SKM-1 (cell line): ENCODE measurements around the gene NRXN2.

Source experiments
- DNase-seq: peaks from one replicate; lab custom pipeline; 2025; ENCODE audit not compliant: unreplicated experiment; lab: John Stamatoyannopoulos, UW

Gene NRXN2

DNA sequence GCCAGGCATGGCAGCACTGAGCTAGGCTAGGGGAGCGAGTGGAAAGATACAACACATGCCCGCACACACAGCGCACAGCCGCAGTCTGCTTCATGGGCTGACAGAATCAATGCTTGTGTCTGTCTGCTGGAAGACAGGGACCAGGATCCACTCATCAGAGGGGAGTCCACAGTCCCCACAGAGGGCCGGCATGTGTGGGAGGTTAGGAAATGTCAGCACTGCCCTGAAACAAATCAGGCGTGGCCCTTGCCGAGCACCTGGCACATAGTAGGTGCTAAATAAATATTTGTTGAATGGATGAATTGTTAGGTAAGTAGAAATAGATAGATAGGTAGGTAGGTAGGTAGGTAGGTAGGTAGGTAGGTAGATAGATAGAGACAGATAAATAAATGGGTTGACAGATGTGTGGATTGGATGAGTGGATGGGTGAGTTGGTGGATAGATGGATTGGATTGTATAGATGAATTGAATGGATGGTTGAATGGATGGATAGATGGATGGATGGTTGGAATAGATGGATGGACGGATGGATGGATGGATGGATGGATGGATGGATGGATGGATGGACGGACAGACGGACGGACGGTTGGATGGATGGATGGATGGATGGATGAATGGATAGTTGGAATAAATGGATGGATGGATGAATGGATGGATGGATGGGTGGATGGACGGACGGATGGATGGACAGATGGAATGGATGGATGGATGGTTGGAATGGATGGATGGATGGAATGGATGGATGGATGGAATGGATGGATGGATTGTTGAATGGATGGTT lies 128.6 kb downstream of the NRXN2 start:
- no peak for DNase-seq

DNA sequence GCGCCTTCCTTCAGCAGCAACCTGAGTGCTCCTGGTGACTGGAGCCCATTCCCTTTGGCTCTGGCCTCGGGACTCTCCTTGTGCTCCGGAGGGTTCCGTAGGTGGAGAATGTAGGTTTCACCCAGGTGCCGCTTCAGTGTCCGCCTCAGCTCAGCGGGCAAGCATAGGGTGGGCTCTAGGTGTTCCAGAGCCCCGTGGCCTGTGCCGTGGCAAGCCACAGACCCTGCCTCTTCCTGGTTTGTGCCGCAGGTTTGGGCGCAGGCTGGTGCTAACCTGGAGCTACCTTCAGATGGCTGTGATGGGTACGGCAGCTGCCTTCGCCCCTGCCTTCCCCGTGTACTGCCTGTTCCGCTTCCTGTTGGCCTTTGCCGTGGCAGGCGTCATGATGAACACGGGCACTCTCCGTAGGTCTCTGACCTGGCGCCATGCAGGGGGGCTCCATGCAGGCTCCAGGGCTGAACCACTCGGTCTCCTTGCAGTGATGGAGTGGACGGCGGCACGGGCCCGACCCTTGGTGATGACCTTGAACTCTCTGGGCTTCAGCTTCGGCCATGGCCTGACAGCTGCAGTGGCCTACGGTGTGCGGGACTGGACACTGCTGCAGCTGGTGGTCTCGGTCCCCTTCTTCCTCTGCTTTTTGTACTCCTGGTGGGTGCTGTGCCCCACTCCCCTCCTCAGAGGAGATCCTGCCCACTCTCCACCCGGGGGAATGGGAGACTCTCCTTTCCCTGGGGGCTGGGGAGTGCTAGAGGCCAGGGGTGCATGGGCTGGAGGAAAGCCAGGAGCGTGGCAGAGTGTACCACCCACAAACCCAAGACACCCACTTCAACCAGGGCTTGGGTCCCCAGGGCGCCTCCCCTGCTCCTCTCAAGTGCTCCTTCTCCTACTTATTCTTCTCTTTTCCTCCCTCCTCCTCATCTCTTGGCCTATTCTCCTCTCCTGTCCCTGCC lies 129.6 kb downstream of the NRXN2 start:
- DNase-seq: no peak

DNA sequence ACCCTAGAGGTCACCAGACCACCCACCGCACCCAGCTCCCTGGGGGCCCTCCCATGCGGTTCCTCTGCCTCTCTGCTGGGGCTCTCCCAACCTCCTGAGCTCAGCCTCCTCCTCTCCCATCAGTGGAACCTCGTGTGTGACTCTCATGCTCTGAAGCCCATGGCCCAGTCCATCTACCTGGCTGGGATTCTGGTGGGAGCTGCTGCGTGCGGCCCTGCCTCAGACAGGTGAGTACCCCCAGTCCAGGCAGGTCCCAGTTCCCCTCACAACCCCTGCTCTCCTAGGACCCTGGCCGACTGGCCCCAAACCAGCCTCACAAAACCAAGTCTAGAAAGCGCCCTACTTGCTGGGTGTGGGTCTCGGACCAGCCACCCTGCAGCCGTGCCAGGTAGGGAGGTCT lies 130.3 kb downstream of the NRXN2 start:
- DNase-seq: no peak

DNA sequence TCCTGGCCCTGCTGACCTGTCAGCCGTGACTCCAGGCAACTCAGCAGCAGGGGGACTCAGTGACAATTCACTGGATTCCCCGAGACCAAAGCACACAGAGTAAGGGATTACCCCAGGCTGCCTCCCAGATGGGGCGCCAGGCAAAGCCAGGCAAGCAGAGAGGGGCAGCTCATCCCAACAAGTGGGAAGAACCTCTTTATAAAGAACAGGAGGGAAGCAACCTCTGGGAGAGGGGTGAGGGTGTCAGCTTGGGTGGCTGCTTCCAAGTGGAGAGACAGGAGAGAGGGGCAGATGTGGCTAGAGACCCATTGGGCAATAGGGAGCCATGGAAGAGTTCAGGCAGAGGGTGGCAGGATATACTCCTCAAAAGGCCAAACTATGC lies 130.8 kb downstream of the NRXN2 start:
- no peak for DNase-seq

DNA sequence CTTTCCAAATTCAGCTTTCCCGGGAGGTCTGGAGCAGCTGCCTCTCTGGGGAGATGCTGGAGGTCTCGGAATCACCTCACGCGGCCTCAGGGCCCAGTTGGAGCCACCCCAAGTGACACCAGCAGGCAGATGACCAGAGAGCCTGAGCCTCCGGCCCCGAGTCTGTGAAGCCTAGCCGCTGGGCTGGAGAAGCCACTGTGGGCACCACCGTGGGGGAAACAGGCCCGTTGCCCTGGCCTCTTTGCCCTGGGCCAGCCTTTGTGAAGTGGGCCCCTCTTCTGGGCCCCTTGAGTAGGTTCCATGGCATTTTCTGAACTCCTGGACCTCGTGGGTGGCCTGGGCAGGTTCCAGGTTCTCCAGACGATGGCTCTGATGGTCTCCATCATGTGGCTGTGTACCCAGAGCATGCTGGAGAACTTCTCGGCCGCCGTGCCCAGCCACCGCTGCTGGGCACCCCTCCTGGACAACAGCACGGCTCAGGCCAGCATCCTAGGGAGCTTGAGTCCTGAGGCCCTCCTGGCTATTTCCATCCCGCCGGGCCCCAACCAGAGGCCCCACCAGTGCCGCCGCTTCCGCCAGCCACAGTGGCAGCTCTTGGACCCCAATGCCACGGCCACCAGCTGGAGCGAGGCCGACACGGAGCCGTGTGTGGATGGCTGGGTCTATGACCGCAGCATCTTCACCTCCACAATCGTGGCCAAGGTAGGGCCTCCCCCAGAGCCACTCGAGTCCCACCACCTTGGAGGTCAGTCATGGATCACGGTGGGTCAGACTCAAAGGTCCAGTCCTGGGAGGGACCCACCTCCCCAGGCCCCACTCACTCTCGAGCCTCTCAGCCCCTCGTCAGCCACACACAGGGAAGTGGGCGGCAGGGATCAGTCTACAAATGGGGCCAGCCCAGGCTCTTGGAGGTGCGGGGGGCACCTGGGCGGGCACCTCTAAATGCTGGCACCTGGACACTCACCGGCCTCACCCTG lies 131.5 kb downstream of the NRXN2 start:
- no peak for DNase-seq

DNA sequence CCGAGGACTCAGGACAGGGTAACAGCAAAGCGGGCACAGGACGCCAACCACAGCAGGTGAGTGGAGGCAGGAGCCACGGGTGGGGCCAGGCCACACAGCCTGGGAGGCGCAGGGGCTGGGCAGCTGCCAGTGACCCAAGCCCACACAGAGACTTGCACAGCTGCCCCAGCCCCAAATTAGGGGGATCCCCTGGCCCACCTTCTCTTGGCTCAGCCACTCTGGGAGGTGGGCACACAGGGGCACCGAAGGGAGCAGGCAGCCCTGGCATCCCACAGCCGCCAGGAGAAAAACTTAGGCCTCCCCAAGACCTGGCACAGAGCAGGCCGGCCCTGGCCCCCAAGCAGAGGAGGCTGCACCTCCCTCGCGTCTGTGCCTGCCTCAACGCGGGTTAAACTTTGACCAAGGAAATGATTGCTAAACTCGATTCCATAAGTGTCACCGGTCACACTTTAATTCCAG lies 132.2 kb downstream of the NRXN2 start, which contains the start of gene SLC22A12:
Gene SLC22A12, plus strand, starts transcription at position 458 of the 459 bp plus-strand sequence. CDS start 337 bp downstream, outside the sequence.
- DNase-seq: no peak

DNA sequence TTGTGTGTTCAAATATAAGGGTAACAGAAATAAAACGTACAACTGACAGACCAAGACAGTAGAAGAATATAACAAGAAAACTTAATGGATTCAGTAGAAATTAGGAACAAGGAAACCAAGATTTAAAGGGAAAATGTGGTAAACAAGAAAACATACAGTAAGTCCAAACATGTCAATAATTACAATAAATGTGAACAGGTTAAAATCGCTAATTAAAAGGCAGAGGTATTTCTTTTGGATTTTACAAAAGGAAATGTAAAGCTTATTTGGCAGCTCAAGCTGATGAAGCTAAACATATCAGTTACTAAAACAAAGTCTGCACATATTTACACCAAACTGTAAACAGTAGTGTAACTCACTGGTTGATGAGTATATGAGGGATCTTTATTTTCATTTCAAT lies 134.3 kb downstream of the NRXN2 start:
- DNase-seq: no peak

DNA sequence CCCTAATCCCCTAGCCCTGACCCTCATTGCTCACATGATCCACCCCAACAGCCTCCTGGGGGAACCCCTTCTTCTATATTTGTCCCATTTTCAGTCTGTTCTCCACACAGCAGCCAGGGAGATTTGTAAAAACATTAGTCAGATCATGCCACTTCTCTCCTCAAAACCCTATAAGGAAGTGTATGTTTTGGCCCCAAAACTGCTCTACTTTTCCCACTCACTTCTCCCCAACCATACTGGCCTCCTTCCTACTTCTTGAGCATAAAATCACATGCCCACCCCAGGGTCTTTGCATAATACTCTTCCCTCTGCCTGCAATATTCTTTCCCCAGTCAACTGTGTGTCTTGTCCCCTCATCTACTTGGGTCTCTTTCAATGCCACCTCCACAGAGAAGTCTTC lies 136.6 kb downstream of the NRXN2 start:
- DNase-seq: no peak

DNA sequence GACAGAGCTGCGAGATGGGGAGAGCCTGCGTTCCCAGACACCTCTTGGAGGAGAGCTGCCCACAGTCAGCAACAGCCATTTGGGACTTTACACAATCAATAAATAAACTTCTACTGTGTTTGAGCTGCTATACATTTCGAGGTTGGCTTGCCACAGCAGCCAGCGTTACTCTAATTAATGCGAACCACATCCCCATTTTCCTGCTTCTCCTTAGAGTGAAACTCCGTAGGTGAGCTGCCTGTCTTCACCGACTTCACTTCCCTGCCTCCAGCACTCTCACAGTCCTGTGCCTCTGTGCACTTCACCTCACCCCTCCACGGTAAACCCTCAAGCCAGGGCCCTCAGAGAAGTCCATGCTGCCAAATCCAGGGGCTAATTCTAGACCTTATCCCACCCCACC lies 137.8 kb downstream of the NRXN2 start:
- DNase-seq: no peak

DNA sequence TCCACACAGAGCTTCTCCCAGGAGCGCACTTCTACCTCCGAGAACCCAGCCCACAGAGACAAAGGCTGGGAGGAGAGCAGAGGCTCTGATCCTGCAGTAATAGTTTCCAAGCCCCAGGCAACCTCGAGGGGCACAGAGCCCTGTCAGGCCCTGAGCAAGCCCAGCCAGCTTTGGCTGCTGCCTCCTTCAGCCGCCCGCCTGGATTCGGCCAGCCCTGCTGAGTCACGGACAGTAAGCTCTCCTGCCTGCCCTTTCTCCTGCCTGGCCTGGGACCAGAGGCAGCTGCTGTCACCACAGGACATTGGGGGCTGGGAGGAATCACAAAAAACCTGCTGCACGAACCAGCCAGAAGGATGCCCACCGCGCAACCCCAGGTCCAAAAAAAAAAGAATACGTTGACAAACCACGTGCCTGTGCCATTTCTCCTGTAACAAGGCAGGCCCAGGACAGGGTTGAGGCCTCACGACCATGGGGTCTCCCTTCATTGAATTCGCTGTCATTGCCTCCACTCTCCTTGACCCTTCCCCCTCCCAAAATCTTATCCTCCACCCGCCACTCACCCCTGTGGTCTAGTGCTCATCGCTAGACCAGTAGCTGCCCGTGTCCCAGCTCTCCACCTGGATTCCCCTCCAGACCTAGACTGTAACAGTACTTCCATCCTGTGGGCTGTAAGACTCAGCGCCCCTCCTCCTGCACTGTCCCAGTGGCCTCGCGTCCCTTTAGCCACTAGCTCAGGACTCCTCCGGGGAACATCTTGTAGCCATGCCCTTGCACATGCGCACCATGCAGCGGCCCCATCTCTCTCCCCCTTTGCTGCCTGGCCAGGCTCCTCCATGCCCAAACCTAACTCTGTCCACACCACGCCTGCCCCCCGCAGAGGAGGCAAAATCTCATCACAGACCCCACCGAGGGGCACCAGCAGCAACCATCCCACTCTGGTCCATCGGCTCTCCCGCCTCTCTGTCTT lies 139.4 kb downstream of the NRXN2 start:
- DNase-seq: no peak

DNA sequence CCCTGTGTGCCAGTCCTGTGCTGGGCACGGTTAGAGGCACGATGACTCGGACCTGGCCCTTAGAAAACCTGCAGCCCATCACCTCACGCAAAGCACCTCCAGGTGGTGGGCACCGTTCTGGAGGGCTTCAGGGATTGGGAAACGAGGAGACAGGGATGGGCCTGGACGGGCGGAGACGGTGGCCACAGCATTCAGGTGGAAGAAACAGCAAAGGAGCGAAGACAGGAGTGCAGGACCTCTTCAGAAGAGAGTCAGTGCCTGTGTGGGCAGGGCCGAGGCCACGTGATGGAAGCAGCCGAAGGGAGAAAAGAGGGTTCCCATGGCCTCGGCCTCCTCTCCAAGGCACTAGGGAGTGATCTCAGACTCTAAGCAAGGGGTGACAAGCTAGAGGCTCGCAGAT lies 140.1 kb downstream of the NRXN2 start:
- DNase-seq: no peak

DNA sequence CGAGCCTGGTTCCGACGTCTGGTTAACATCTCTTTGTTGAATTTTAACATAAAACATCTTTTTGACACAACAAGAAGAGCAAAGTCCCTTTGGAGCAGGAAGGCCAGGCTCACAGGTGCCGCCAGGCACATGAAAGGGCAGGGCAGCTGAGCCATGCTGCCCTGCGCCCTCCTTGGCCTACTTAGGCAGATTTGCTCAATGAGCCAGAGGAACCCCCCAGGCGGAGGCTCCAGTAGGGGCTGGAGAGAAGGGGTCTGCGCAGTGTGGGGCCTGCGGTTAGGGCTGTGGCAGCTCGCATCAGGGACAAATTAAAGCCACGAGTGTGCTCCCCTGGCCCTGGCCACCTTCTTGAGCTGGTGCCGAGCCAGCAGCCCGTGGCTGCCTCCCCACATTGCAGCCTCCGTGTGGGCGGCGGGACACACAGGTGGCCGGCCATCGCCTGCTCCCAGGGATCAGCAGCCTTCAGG lies 141.9 kb downstream of the NRXN2 start:
- DNase-seq: no peak

DNA sequence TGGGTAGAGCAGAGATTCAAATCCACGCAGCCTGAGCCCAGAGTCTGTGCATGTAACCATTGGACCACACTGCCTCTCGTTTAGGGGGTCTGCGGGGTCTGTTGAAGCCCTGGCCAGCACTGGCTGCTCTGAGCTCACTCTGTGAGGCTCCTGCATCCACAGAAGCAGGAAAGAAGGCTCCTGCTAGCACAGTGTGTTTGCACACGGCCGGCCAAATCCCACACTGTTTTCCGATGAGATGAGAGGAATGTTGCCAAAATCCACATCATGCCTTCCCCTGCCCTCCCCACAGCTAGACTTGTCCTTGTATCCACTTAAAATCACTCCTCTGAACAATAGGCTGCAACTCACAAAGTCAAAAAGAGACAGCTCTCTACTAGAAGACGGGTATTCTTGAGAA lies 142.6 kb downstream of the NRXN2 start:
- no peak for DNase-seq

DNA sequence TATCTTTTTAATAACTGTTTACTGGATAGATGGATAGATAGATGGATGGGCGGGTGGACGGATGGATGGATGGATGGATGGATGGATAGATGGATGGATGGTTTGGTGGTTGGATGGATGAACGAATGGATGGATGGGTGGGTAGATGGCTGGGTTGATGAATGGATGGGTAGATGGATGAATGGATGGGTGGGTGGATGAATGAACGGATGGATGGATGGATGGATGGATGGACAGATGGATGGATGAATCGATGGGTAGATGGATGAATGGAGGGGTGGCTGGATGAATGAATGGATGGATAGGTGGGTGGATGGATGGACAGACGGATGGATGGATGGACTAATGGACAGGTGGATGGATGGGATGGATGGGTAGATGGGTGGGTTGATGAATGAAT lies 145.8 kb downstream of the NRXN2 start:
- no peak for DNase-seq

DNA sequence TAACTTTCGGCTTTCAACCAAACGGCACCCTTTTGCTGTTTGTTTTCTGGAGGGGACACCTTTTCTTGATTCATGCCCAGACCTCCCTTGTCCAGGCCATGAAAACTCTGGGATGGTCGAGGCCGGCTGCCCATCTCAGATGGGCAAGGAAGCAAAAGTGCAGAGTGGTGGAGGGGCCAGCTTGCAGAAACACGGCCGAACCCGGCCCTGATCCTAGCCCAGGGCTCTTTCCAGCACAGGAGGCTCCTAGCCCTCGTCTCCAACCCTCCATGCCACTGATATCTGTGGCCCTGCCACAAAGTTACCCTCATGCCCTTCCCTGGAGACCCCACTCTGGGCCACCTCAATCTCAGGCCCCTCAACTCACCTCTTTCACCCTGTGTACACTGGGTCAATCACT lies 150.9 kb downstream of the NRXN2 start:
- no peak for DNase-seq

DNA sequence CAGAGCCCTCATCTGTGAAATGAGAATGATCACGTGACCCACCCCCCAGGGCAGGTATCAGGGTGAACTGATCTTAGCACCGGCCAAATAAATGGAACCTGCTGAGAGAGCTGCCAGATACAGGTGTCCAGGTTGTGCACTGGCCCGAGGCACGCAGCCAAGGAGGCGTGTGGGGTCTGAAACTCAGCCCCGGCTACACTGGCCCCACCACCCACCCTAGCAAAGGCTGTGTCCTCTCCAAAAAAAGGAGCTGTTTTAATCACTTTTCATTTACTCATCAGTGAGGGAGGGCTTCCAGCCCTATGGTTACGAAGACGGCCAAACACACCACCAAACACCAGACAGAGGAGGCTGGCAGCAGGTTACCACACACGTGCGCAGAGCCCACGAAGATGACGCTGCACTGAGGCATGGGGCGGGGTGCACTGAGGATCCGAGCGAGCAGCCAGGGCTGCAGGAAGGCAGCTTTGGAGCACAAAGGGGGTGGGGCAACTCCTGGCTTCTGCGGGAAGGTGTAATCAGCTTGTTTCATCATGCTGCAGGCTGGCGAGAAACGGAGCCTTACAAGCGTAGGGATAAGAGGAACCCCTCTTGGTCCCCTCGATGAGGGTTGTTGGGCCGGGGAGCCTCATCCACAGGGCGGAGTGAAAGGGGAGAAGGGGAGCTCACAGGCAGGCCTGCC lies 151.4 kb downstream of the NRXN2 start:
- no peak for DNase-seq

DNA sequence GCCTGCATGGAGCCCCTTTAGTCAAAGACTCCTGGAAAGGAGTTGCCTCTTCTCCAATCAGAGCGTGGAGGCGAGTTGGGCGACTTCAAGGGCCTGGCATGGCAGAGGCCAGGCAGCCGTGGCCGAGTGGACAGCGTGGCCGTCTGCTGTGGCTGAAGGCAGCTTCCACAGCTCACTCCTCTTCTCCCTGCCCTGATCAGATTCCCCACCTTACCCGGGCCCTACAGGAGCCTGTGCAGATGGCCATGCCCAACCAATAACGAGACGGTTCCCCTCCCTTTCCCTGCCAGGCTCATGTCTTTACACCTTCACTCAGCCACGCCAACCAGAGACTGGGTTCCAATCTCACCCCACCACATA lies 152.0 kb downstream of the NRXN2 start:
- no peak for DNase-seq

DNA sequence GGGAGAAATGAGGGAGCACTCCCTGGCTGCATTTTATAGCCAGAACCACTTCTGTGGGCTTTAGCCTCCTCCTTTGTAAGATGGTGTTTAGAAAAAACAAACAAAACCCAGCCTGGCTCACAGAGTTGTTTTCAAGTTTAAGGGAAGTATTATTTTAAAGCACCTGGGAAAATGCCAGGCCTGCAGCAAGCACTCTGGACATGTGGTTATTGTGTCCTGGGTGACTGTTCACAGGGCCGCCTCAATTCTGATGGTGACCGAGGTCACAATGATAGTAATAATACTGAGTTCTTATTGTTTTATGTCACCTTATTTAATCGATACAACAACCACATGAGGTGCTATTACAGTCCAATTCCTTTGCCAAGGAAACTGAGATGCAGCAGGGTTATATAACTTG lies 152.7 kb downstream of the NRXN2 start:
- DNase-seq: no peak
